CD4-positive, alpha-beta memory T cell (primary cell): ENCODE measurements around the gene TEAD1. TPM values are rescaled to one million over a fixed set of nuclear protein-coding genes. Genes with fewer than 3 reads are reported as not detected.

Experiments used
- CTCF ChIA-PET: fragments of 350-600 bp; sonication (Branson Sonifier 250); formaldehyde crosslinking; loops from one replicate; lab custom pipeline; 2021; ENCODE audit warnings: inconsistent platforms; ENCODE audit not compliant: partially characterized antibody; lab: Charles Lee
- POLR2A ChIA-PET: fragments of 350-600 bp; sonication (Branson Sonifier 250); formaldehyde crosslinking; loops from one replicate; lab custom pipeline; 2021; ENCODE audit not compliant: partially characterized antibody; lab: Charles Lee
- DNase-seq, 5 donors: peaks; one replicate each; pipeline versions ENCODE4 v3.0.0 to v3.0.0-alpha.2; 2020 to 2022; ENCODE audit warnings: mixed read lengths in 1 of 5
- H3K27ac ChIP-seq: one replicate; pipeline ENCODE4 v1.7.0; 2013; ENCODE audit warnings: low read depth, low read length
- H3K27me3 ChIP-seq: 2 replicates; pipeline ENCODE4 v1.7.0; 2013; ENCODE audit warnings: mild to moderate bottlenecking, low read length, moderate library complexity; ENCODE audit not compliant: insufficient read depth
- H3K36me3 ChIP-seq: 2 replicates; pipeline ENCODE4 v1.7.0; 2013; ENCODE audit warnings: mild to moderate bottlenecking, low read length, moderate library complexity; ENCODE audit not compliant: insufficient read depth
- H3K4me1 ChIP-seq: 2 replicates; pipeline ENCODE4 v1.7.0; 2013; ENCODE audit warnings: mild to moderate bottlenecking, low read length, moderate library complexity; ENCODE audit not compliant: insufficient read depth
- H3K4me3 ChIP-seq, 2 donors: one replicate each; pipeline ENCODE4 v1.7.0; 2013; ENCODE audit warnings: low read length in 2 of 2, mild to moderate bottlenecking in 1 of 2
- H3K9me3 ChIP-seq, 2 donors: one replicate each; pipeline ENCODE4 v1.7.0; 2013; ENCODE audit warnings: low read length in 2 of 2, control low read depth in 1 of 2; ENCODE audit not compliant: control insufficient read depth in 1 of 2
- H3K27ac Mint-ChIP-seq, 7 donors: one replicate each; pipeline ENCODE4 v1.8.0; 2020 to 2021; ENCODE audit warnings: mixed read lengths in 7 of 7, mild to moderate bottlenecking in 6 of 7, inconsistent platforms in 3 of 7, moderate library complexity in 3 of 7
- H3K27me3 Mint-ChIP-seq, 2 donors: one replicate each; pipeline ENCODE4 v1.8.0; 2020 to 2021; ENCODE audit warnings: mixed read lengths in 2 of 2
- H3K36me3 Mint-ChIP-seq, 2 donors: one replicate each; pipeline ENCODE4 v1.8.0; 2020 to 2021; ENCODE audit warnings: mixed read lengths in 2 of 2, inconsistent platforms in 1 of 2, mild to moderate bottlenecking in 1 of 2
- H3K4me1 Mint-ChIP-seq, 4 donors: one replicate each; pipeline ENCODE4 v1.8.0; 2020 to 2021; ENCODE audit warnings: mixed read lengths in 4 of 4, mild to moderate bottlenecking in 1 of 4
- H3K4me3 Mint-ChIP-seq, 8 donors: one replicate each; pipeline ENCODE4 v1.8.0; 2020 to 2021; ENCODE audit warnings: mixed read lengths in 8 of 8, mild to moderate bottlenecking in 7 of 8, moderate library complexity in 6 of 8, inconsistent platforms in 3 of 8
- H3K9me3 Mint-ChIP-seq, 8 donors: one replicate each; pipeline ENCODE4 v1.8.0; 2020 to 2021; ENCODE audit warnings: mixed read lengths in 8 of 8, mild to moderate bottlenecking in 5 of 8, inconsistent platforms in 3 of 8, moderate library complexity in 1 of 8
- intact Hi-C: fragments of 100-400 bp; cut with micrococcal nuclease; formaldehyde crosslinking; loops from one replicate; pipeline ENCODE4 v1.15.1; 2023
- polyA plus RNA-seq, 2 donors: library from polyadenylated mRNA; unstranded; fragments of 300-500 nt; fragmentation: Illumina TruSeq; gene quantifications; one replicate each; pipeline ENCODE4 v1.2.3, GENCODE V29; 2021
- total RNA-seq, 2 experiments: library from RNA; stranded (reverse); gene quantifications; one replicate each; pipeline ENCODE4 v1.2.3, GENCODE V29; 2021

The TEAD1 gene
- total and polyA plus RNA-seq, 4 experiments from 2014 or later, result 0.15 to 1.1 (median 0.52) TPM; not detected in 1

DNA sequence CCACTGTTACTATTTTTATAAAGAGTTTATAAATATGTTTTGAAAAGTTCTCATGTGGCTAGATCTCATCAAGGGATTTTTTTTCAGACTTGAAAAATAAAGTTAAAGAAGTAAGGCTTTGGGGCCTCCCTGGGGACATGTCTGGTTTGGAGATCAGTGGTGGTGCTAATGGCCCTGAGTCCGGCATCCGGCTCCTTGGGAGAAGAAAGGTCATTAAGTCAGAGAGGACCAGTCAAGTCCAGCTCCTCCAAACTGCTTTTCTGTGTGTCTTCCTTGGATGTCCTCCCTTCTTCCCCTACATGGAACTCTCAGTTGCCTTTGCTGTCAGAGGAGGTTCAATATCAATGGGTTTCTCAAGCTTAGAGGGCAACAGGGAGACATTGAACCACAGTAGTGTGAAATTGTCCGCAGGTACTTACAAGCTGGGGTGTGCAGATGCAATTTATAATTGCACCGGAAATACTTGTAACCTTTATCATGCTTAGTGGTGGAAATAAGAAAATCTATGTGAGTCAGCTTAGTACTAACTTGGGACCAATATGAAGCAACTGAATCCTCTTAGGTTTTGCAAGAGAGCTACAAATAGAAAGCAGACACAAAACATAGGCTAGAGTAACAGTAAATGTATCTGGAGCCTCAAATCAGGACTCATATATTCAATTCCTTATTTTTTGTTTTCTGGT is 144.3 kb downstream of the TEAD1 start:
- no peaks in the 10 kb centered on the region for H3K27me3 ChIP-seq
- no peak overlapping the region for H3K27ac ChIP-seq
- H3K27ac Mint-ChIP-seq, result no peak overlapping the region
- H3K9me3 Mint-ChIP-seq, result peaks cover 0 to 2% (median 0%) of the 10 kb centered on the region in 8 donors
- H3K4me1 Mint-ChIP-seq, result peaks cover 0 to 10% (median 7%) of the 10 kb centered on the region in 4 donors
- peaks cover 11% of the 10 kb centered on the region for H3K4me1 ChIP-seq
- ChIA-PET POLR2A (no interaction called here), CTCF (no interaction called here)
- intact Hi-C loops, result no loop called here
- no peak for DNase-seq
- H3K9me3 ChIP-seq, result no peaks in the 10 kb centered on the region
- no peak overlapping the region for H3K4me3 ChIP-seq
- peaks cover 11% of the 10 kb centered on the region in 2 donors for H3K27me3 Mint-ChIP-seq
- no peaks in the 10 kb centered on the region for H3K36me3 ChIP-seq
- H3K4me3 Mint-ChIP-seq, result no peak overlapping the region
- no peaks in the 10 kb centered on the region for H3K36me3 Mint-ChIP-seq

DNA sequence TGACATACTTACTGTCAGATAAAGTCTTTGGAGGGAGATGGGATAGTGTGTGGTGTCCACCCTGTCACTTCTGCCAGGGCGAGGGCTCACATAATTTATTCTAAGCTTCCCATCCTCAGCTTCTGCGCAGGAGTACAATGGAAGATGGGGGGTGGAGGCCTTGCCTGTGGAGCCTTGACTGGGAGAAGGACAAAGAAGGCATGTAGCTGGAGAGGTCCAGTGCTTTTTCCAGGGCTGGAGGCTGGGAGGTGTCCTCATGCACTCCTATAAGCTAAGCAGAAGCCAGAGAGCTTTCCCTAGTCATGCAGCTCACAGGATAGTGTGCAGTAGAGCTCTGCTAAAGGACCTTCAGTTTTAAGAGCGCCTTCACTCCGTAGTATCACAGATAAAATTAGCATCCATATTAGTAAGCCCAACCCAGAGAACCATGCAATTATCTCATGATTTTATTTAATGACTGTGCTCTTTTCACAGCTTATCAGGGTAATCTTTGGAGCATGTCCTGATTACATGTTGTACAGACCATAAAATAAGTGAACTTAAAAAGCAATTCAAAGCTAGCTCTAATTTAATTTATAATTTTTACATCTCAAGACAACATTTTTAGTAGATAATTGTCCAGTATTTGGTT is 148.3 kb downstream of the TEAD1 start:
- H3K27me3 ChIP-seq, result no peaks in the 10 kb centered on the region
- no peak for DNase-seq
- no peaks in the 10 kb centered on the region for H3K36me3 ChIP-seq
- Mint-ChIP-seq H3K27ac (no peak overlapping the region), H3K4me1 (no peaks in the 10 kb centered on the region), H3K4me3 (no peak overlapping the region), H3K36me3 (no peaks in the 10 kb centered on the region), H3K9me3 (no peaks in the 10 kb centered on the region), H3K27me3 (peaks cover 6 to 17% of the 10 kb centered on the region in 2 donors)
- intact Hi-C loops, result no loop called here
- ChIA-PET CTCF (no interaction called here), POLR2A (no interaction called here)
- H3K4me1 ChIP-seq, result no peaks in the 10 kb centered on the region
- no peaks in the 10 kb centered on the region for H3K9me3 ChIP-seq
- H3K27ac ChIP-seq, result no peak overlapping the region
- H3K4me3 ChIP-seq, result no peak overlapping the region

GRCh38 chr11:12824281-12825041 is 150.2 kb downstream of the TEAD1 start:
- peaks cover 7% of the 10 kb centered on the region for H3K27me3 ChIP-seq
- Mint-ChIP-seq H3K4me1 (peaks cover 6 to 14% (median 9%) of the 10 kb centered on the region in 4 donors), H3K4me3 (no peak overlapping the region), H3K27ac (no peak overlapping the region), H3K27me3 (peaks cover 12 to 35% of the 10 kb centered on the region in 2 donors), H3K9me3 (peaks cover 0 to 2% (median 0%) of the 10 kb centered on the region in 8 donors), H3K36me3 (no peaks in the 10 kb centered on the region)
- no peaks in the 10 kb centered on the region for H3K9me3 ChIP-seq
- intact Hi-C loops, result no loop called here
- H3K4me3 ChIP-seq, result no peak overlapping the region
- POLR2A ChIA-PET, result no interaction called here
- H3K4me1 ChIP-seq, result peaks cover 11% of the 10 kb centered on the region
- H3K27ac ChIP-seq, result no peak overlapping the region
- DNase-seq, result no peak
- CTCF ChIA-PET, result no interaction called here
- no peaks in the 10 kb centered on the region for H3K36me3 ChIP-seq

GRCh38 chr11:12826441-12826840 is 152.2 kb downstream of the TEAD1 start:
- POLR2A ChIA-PET, result no interaction called here
- H3K4me3 ChIP-seq, result no peak overlapping the region
- no peaks in the 10 kb centered on the region for H3K36me3 Mint-ChIP-seq
- no peak overlapping the region for H3K27ac Mint-ChIP-seq
- no peak for DNase-seq
- peaks cover 0 to 4% (median 0%) of the 10 kb centered on the region in 8 donors for H3K9me3 Mint-ChIP-seq
- no peak overlapping the region for H3K27ac ChIP-seq
- CTCF ChIA-PET, result no interaction called here
- peaks cover 25 to 52% of the 10 kb centered on the region in 2 donors for H3K27me3 Mint-ChIP-seq
- H3K4me1 ChIP-seq, result peaks cover 11% of the 10 kb centered on the region
- H3K27me3 ChIP-seq, result peaks cover 11% of the 10 kb centered on the region
- no peaks in the 10 kb centered on the region for H3K9me3 ChIP-seq
- intact Hi-C loops, result no loop called here
- H3K4me3 Mint-ChIP-seq, result no peak overlapping the region
- H3K4me1 Mint-ChIP-seq, result peaks cover 7 to 14% (median 9%) of the 10 kb centered on the region in 4 donors
- H3K36me3 ChIP-seq, result no peaks in the 10 kb centered on the region

DNA sequence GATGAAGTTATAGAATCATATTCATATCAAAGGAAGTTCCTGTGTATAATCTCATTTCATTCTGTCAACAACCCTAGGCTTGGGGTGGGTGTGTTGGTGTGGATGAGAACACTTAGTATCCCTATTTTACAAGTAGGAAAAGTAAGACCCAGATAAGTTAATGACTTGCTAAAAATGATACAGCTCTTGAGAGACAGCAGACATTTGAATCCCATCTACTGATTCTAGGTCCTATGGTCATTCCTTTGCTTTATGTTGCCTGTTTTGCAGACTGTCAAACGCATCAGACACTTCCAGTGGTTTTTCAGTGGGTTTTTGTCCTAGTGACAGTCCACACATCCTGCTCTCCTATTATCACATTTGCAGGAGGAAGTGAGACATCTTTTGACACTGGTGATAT is 153.1 kb downstream of the TEAD1 start:
- POLR2A ChIA-PET, result no interaction called here
- Histone ChIP-seq H3K27me3 (peaks cover 11% of the 10 kb centered on the region), H3K4me3 (no peak overlapping the region), H3K4me1 (peaks cover 11% of the 10 kb centered on the region), H3K36me3 (no peaks in the 10 kb centered on the region), H3K9me3 (no peaks in the 10 kb centered on the region), H3K27ac (no peak overlapping the region)
- Mint-ChIP-seq H3K9me3 (peaks cover 0 to 4% (median 0%) of the 10 kb centered on the region in 8 donors), H3K36me3 (no peaks in the 10 kb centered on the region), H3K27me3 (peaks cover 24 to 50% of the 10 kb centered on the region in 2 donors), H3K4me3 (no peak overlapping the region), H3K27ac (no peak overlapping the region), H3K4me1 (peaks cover 7 to 14% (median 9%) of the 10 kb centered on the region in 4 donors)
- intact Hi-C loops, result no loop called here
- no peak for DNase-seq
- CTCF ChIA-PET, result interaction anchor here (1.4 kb wide), 1 partner anchor 43 kb away, joined by 3 read pairs; no protein-coding TSS in a partner anchor

- H3K9me3 ChIP-seq, result no peaks in the 10 kb centered on the region
- DNase-seq, result no peak
- H3K4me1 ChIP-seq, result peaks cover 11% of the 10 kb centered on the region
- no peaks in the 10 kb centered on the region for H3K36me3 ChIP-seq
- Mint-ChIP-seq H3K9me3 (peaks cover 0 to 4% (median 0%) of the 10 kb centered on the region in 8 donors), H3K27me3 (peaks cover 26 to 54% of the 10 kb centered on the region in 2 donors), H3K36me3 (no peaks in the 10 kb centered on the region), H3K4me3 (peak overlapping the region in 6 of 8 donors; percentile 7 to 66 (median 26)), H3K27ac (no peak overlapping the region), H3K4me1 (peaks cover 7 to 14% (median 9%) of the 10 kb centered on the region in 4 donors)
- intact Hi-C loops, result no loop called here
- no peak overlapping the region for H3K27ac ChIP-seq
- peaks cover 11% of the 10 kb centered on the region for H3K27me3 ChIP-seq
- ChIA-PET POLR2A (no interaction called here), CTCF (interaction anchor here (1.4 kb wide), 1 partner anchor 42 kb away, joined by 3 read pairs; no protein-coding TSS in a partner anchor)
- no peak overlapping the region for H3K4me3 ChIP-seq
Observed at GRCh38 chr11:12827929-12828812, 153.9 kb downstream of the TEAD1 start.
